K562 (cell line): ENCODE results near the gene UQCRFS1. TPM values are rescaled to one million over a fixed set of nuclear protein-coding genes. Genes with fewer than 3 reads are reported as not detected.

Experiments
- CREB3L1 ChIP-seq: fragments of 450-650 bp; IDR thresholded peaks from 2 replicates; pipeline ENCODE4 v1.6.1; 2014; ENCODE audit warnings: low read depth, mild to moderate bottlenecking, moderate library complexity, borderline replicate concordance
- CREM ChIP-seq: IDR thresholded peaks from 2 replicates; pipeline ENCODE4 v1.6.1; 2014; ENCODE audit warnings: antibody characterized with exemption, low read depth
- DACH1 ChIP-seq: fragments of 450-650 bp; IDR thresholded peaks from 2 replicates; pipeline ENCODE4 v1.6.1; 2018; ENCODE audit not compliant: partially characterized antibody
- EGR1 ChIP-seq: fragments of 450-650 bp; conservative IDR thresholded peaks from 2 replicates; pipeline ENCODE4 v1.6.1; 2017; ENCODE audit warnings: mild to moderate bottlenecking
- ERF ChIP-seq: fragments of 450-650 bp; formaldehyde crosslinking; IDR thresholded peaks from 2 replicates; pipeline ENCODE4 v1.4.0; 2020; ENCODE audit warnings: mild to moderate bottlenecking, mixed read lengths
- MEIS2 ChIP-seq: fragments of 450-650 bp; IDR thresholded peaks from 2 replicates; pipeline ENCODE4 v1.6.1; 2014; ENCODE audit warnings: mild to moderate bottlenecking; ENCODE audit not compliant: partially characterized antibody
- PCBP2 ChIP-seq: fragments of 200-400 bp; formaldehyde crosslinking; IDR thresholded peaks from 2 replicates; pipeline ENCODE4 v1.6.1; 2018; ENCODE audit warnings: low read length, low read depth, mild to moderate bottlenecking, moderate library complexity; ENCODE audit not compliant: poor library complexity, severe bottlenecking
- POLR3A ChIP-seq: IDR thresholded peaks from 2 replicates; pipeline ENCODE4 v1.6.1; 2011; ENCODE audit warnings: borderline replicate concordance, mild to moderate bottlenecking, moderate library complexity; ENCODE audit not compliant: insufficient read length, insufficient read depth; ENCODE audit errors: extremely low read depth
- RB1 ChIP-seq: fragments of 450-650 bp; IDR thresholded peaks from 2 replicates; pipeline ENCODE4 v1.6.1; 2017; ENCODE audit warnings: low read depth, mild to moderate bottlenecking
- RBM14 ChIP-seq: fragments of 200-400 bp; formaldehyde crosslinking; IDR thresholded peaks from 2 replicates; pipeline ENCODE4 v1.6.1; 2018; ENCODE audit warnings: low read depth, mild to moderate bottlenecking, low read length, moderate library complexity, borderline replicate concordance; ENCODE audit not compliant: insufficient read depth
- RHOXF2B ChIP-seq: fragments of 250-450 bp; sonication (Bioruptor Pico); conservative IDR thresholded peaks from 2 replicates; pipeline ENCODE4 v1.5.1; 2021
- SAFB ChIP-seq: fragments of 200-400 bp; formaldehyde crosslinking; IDR thresholded peaks from 2 replicates; pipeline ENCODE4 v1.6.1; 2017; ENCODE audit warnings: low read depth, low read length, borderline replicate concordance
- SETDB1 ChIP-seq: IDR thresholded peaks from one replicate; pipeline ENCODE4 v1.6.1; 2012; ENCODE audit warnings: low read length, control low read depth, inconsistent platforms
- SMARCA4 ChIP-seq: fragments of 450-650 bp; IDR thresholded peaks from 2 replicates; pipeline ENCODE4 v1.6.1; 2016
- SRSF9 ChIP-seq: fragments of 200-400 bp; formaldehyde crosslinking; IDR thresholded peaks from 2 replicates; pipeline ENCODE4 v1.6.1; 2017; ENCODE audit warnings: low read depth, low read length, borderline replicate concordance
- U2AF1 ChIP-seq: fragments of 200-400 bp; formaldehyde crosslinking; optimal IDR thresholded peaks from 2 replicates; pipeline ENCODE3; 2017; ENCODE audit warnings: mild to moderate bottlenecking, low read depth, low read length, moderate library complexity
- ZNF780A ChIP-seq: fragments of 250-450 bp; sonication (Bioruptor Pico); IDR thresholded peaks from 2 replicates; pipeline ENCODE4 v1.5.0; 2021; ENCODE audit warnings: mild to moderate bottlenecking
- polyA plus RNA-seq, 8 experiments: library from polyadenylated mRNA; depleted of rRNA in 4 of 8; stranded (reverse) in 5 of 8; unstranded in 3 of 8; fragments of >200 nt; fragmentation: Nextera tagmentation in 2 of 8; fragmentation: Illumina TruSeq in 1 of 8; extraction: Ambion mirVana in 2 of 8; extraction: Trizol in 1 of 8; gene quantifications; 2 replicates each; pipeline versions ENCODE4 v1.2.1 to v1.2.3, GENCODE V29; 2011 to 2014; ENCODE audit warnings: inconsistent platforms in 1 of 8, missing spikeins in 1 of 8
- total RNA-seq, 7 experiments: library from RNA; depleted of rRNA in 6 of 7; stranded (reverse); fragments of >200 nt in 6 of 7; fragmentation: Illumina TruSeq in 2 of 7; extraction: Trizol in 2 of 7; gene quantifications; 2 replicates each; pipeline versions ENCODE4 v1.2.1 to v1.2.3, GENCODE V29; 2011 to 2021; ENCODE audit warnings: low replicate concordance in 1 of 7
- TF ChIP-seq, protein P1 (sequence below), 2 experiments: IDR thresholded peaks in 1 of 2; conservative IDR thresholded peaks in 1 of 2; 2 replicates each; pipeline ENCODE4 v1.6.1; 2016; ENCODE audit warnings: low read depth in 2 of 2, mild to moderate bottlenecking in 1 of 2, missing compliant biosample characterization in 1 of 2, missing genetic modification characterization in 1 of 2, moderate library complexity in 1 of 2
- TF ChIP-seq, protein P2 (sequence below): sonication (generic); formaldehyde crosslinking; IDR thresholded peaks from 2 replicates; pipeline ENCODE4 v1.8.0; 2022; ENCODE audit warnings: missing genetic modification reagents, mild to moderate bottlenecking, borderline replicate concordance
- TF ChIP-seq, protein P3 (sequence below): sonication (generic); formaldehyde crosslinking; IDR thresholded peaks from 2 replicates; pipeline ENCODE4 v1.4.0; 2020; ENCODE audit warnings: mild to moderate bottlenecking, missing genetic modification reagents

The UQCRFS1 gene
- total and polyA plus RNA-seq, 9 of the 15 experiments (the other 6 are each of a cell fraction or from before 2014, with no cell fraction given): 10.8 to 110 (median 64.7) TPM

GRCh38 chr19:29211562-29212355 is 1.2 kb downstream of the UQCRFS1 start (continued):
- 0 out of 2 replicates have a peak, but pooled peaks have one; percentile 8 for TF ChIP-seq CREM
- TF ChIP-seq, protein P1, sequence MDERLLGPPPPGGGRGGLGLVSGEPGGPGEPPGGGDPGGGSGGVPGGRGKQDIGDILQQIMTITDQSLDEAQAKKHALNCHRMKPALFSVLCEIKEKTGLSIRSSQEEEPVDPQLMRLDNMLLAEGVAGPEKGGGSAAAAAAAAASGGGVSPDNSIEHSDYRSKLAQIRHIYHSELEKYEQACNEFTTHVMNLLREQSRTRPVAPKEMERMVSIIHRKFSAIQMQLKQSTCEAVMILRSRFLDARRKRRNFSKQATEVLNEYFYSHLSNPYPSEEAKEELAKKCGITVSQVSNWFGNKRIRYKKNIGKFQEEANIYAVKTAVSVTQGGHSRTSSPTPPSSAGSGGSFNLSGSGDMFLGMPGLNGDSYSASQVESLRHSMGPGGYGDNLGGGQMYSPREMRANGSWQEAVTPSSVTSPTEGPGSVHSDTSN (CRISPR knock-in tag; IDR thresholded peaks at IDR 0.05; ENCODE audit: low read depth): no peak
- TF ChIP-seq, protein P1 (tag; conservative IDR thresholded peaks at IDR 0.05; ENCODE audit: low read depth): peak; percentile 56
- TF ChIP-seq SETDB1: no peak
- TF ChIP-seq RHOXF2B (CRISPR knock-in tag): no peak
- no peak for TF ChIP-seq ERF (CRISPR knock-in tag)
- no peak for TF ChIP-seq RBM14
- peak; percentile 49 for TF ChIP-seq MEIS2
- TF ChIP-seq PCBP2: no peak
- 0 out of 2 replicates have a peak, but pooled peaks have one; percentile 19 for TF ChIP-seq SMARCA4
- TF ChIP-seq, protein P2, sequence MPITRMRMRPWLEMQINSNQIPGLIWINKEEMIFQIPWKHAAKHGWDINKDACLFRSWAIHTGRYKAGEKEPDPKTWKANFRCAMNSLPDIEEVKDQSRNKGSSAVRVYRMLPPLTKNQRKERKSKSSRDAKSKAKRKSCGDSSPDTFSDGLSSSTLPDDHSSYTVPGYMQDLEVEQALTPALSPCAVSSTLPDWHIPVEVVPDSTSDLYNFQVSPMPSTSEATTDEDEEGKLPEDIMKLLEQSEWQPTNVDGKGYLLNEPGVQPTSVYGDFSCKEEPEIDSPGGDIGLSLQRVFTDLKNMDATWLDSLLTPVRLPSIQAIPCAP (CRISPR knock-in tag): no peak
- no peak for TF ChIP-seq SRSF9
- no peak for TF ChIP-seq CREB3L1
- TF ChIP-seq U2AF1: no peak
- TF ChIP-seq EGR1: peak; percentile 80
- TF ChIP-seq, protein P3, sequence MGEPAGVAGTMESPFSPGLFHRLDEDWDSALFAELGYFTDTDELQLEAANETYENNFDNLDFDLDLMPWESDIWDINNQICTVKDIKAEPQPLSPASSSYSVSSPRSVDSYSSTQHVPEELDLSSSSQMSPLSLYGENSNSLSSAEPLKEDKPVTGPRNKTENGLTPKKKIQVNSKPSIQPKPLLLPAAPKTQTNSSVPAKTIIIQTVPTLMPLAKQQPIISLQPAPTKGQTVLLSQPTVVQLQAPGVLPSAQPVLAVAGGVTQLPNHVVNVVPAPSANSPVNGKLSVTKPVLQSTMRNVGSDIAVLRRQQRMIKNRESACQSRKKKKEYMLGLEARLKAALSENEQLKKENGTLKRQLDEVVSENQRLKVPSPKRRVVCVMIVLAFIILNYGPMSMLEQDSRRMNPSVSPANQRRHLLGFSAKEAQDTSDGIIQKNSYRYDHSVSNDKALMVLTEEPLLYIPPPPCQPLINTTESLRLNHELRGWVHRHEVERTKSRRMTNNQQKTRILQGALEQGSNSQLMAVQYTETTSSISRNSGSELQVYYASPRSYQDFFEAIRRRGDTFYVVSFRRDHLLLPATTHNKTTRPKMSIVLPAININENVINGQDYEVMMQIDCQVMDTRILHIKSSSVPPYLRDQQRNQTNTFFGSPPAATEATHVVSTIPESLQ (CRISPR knock-in tag): no peak
- TF ChIP-seq ZNF780A (CRISPR knock-in tag): no peak
- no peak for TF ChIP-seq DACH1
- TF ChIP-seq SAFB: no peak
- TF ChIP-seq POLR3A: no peak
- no peak for TF ChIP-seq RB1
